Stimulated activated CD8-positive, alpha-beta memory T cell treated with anti-CD3 and anti-CD28 coated beads, Interleukin-7, amount 100 ng/mL, for 48 hours (primary cell): ENCODE data around the gene APBB2.

Source experiments
- DNase-seq, 2 donors: peaks; one replicate each; pipeline ENCODE4 v3.0.0-alpha.2; 2020; ENCODE audit warnings: low read depth in 1 of 2; ENCODE audit errors: extremely low read depth in 1 of 2

The APBB2 gene

GRCh38 chr4:41142376-41143310 is 71.7 kb downstream of the APBB2 start:
- DNase-seq, result no peak

GRCh38 chr4:41141900-41142299 is 72.4 kb downstream of the APBB2 start:
- DNase-seq, result no peak

GRCh38 chr4:41140410-41140809 is 73.9 kb downstream of the APBB2 start:
- no peak for DNase-seq

GRCh38 chr4:41137879-41138278 is 76.5 kb downstream of the APBB2 start:
- DNase-seq, result no peak

- DNase-seq, result no peak
Measured at GRCh38 chr4:41136456-41136855, 77.9 kb downstream of the APBB2 start.

GRCh38 chr4:41135801-41136200 is 78.5 kb downstream of the APBB2 start:
- DNase-seq, result no peak

GRCh38 chr4:41134581-41134980 is 79.8 kb downstream of the APBB2 start:
- no peak for DNase-seq

GRCh38 chr4:41133454-41134018 is 80.8 kb downstream of the APBB2 start:
- DNase-seq, result no peak

GRCh38 chr4:41132055-41132683 is 82.2 kb downstream of the APBB2 start:
- DNase-seq, result no peak

GRCh38 chr4:41129936-41130440 is 84.4 kb downstream of the APBB2 start:
- no peak for DNase-seq

- DNase-seq, result no peak
Measured at GRCh38 chr4:41129128-41129754, 85.1 kb downstream of the APBB2 start.

GRCh38 chr4:41125558-41126311 is 88.6 kb downstream of the APBB2 start:
- DNase-seq, result no peak

- no peak for DNase-seq
Measured at GRCh38 chr4:41124916-41125548, 89.3 kb downstream of the APBB2 start.

GRCh38 chr4:41122775-41123174 is 91.6 kb downstream of the APBB2 start:
- no peak for DNase-seq

- no peak for DNase-seq
Measured at GRCh38 chr4:41122309-41122708, 92.0 kb downstream of the APBB2 start.

- DNase-seq, result no peak
Measured at GRCh38 chr4:41121906-41122305, 92.4 kb downstream of the APBB2 start.

- DNase-seq, result no peak
Measured at GRCh38 chr4:41120297-41121217, 93.8 kb downstream of the APBB2 start.

GRCh38 chr4:41119867-41120295 is 94.5 kb downstream of the APBB2 start:
- no peak for DNase-seq

- DNase-seq, result no peak
Measured at GRCh38 chr4:41111791-41112190, 102.6 kb downstream of the APBB2 start.
